Activated CD8-positive, alpha-beta T cell treated with anti-CD3 and anti-CD28 coated beads, Interleukin-2, amount 10 ng/mL, durations not matched to agents 7 days and 5 days (primary cell): ENCODE results near the gene MLNR. TPM values are rescaled to one million over a fixed set of nuclear protein-coding genes. Genes with fewer than 3 reads are reported as not detected.

Experiments
- ATAC-seq: fragments of 150-1000 bp; cut with Tn5 transposase; one replicate; pipeline ENCODE4 v1.10.0; 2021; ENCODE audit warnings: moderate library complexity
- CTCF ChIA-PET: fragments of 350-600 bp; sonication (Branson Sonifier 250); formaldehyde crosslinking; loops from one replicate; lab custom pipeline; 2021; ENCODE audit warnings: antibody characterized with exemption; lab: Charles Lee
- POLR2A ChIA-PET: fragments of 350-600 bp; sonication (Branson Sonifier 250); formaldehyde crosslinking; loops from one replicate; lab custom pipeline; 2021; ENCODE audit warnings: antibody characterized with exemption; lab: Charles Lee
- DNase-seq: peaks from one replicate; pipeline ENCODE4 v3.0.0-alpha.2; 2020
- H3K27ac Mint-ChIP-seq: one replicate; pipeline ENCODE4 v1.8.0; 2021; ENCODE audit warnings: mild to moderate bottlenecking, mixed read lengths
- H3K27me3 Mint-ChIP-seq: one replicate; pipeline ENCODE4 v1.8.0; 2021; ENCODE audit warnings: low read depth, mixed read lengths
- H3K36me3 Mint-ChIP-seq: one replicate; pipeline ENCODE4 v1.8.0; 2021; ENCODE audit warnings: low read depth, mixed read lengths
- H3K4me1 Mint-ChIP-seq: one replicate; pipeline ENCODE4 v1.8.0; 2021; ENCODE audit warnings: low read depth, mixed read lengths
- H3K4me3 Mint-ChIP-seq: one replicate; pipeline ENCODE4 v1.8.0; 2021; ENCODE audit warnings: mild to moderate bottlenecking, mixed read lengths
- H3K9me3 Mint-ChIP-seq: one replicate; pipeline ENCODE4 v1.8.0; 2022; ENCODE audit warnings: mixed read lengths; ENCODE audit not compliant: insufficient read depth
- total RNA-seq, 2 experiments: library from RNA; stranded (reverse); gene quantifications; one replicate each; pipeline ENCODE4 v1.2.3, GENCODE V29; 2021

The MLNR gene
- total RNA-seq = not detected

DNA sequence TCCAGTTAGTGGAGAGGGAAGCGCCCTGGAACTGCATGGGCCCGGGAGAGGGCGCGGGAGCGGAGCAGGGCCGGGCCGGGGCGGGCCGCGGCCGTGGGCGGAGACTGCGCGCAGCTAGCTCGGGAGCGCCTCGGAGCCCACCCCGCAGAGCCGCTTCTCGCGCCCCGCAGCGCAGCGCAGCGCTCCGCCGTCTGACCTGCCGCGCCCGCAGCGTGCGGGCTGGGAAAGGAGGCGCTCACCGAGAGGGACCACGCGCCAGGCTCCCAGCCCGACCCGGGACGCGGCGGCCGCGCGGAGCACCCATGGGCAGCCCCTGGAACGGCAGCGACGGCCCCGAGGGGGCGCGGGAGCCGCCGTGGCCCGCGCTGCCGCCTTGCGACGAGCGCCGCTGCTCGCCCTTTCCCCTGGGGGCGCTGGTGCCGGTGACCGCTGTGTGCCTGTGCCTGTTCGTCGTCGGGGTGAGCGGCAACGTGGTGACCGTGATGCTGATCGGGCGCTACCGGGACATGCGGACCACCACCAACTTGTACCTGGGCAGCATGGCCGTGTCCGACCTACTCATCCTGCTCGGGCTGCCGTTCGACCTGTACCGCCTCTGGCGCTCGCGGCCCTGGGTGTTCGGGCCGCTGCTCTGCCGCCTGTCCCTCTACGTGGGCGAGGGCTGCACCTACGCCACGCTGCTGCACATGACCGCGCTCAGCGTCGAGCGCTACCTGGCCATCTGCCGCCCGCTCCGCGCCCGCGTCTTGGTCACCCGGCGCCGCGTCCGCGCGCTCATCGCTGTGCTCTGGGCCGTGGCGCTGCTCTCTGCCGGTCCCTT, at the start of gene MLNR:
Gene MLNR (plus strand): TSS at position 303 of the 820 bp plus-strand sequence. CDS start 0 bp downstream, at position 303.
- no peak within 1 kb of the TSS for H3K27ac Mint-ChIP-seq
- peaks cover 65% of the 10 kb centered on the region for H3K27me3 Mint-ChIP-seq
- ChIA-PET POLR2A (no interaction called here), CTCF (interaction anchor here (0.9 to 2.1 kb wide), 2 partner anchors 10 to 28 kb away, joined by 3 to 8 read pairs; partner anchors contain the start of gene CDADC1)
- ATAC-seq (peak; percentile 82), DNase-seq (peak; percentile 51)
- peaks cover 3% of the 10 kb centered on the region for H3K36me3 Mint-ChIP-seq
- H3K4me3 Mint-ChIP-seq = peak within 1 kb of the TSS; percentile 50
- peaks cover under 1% of the 10 kb centered on the region for H3K9me3 Mint-ChIP-seq
- H3K4me1 Mint-ChIP-seq = peaks cover 14% of the 10 kb centered on the region

DNA sequence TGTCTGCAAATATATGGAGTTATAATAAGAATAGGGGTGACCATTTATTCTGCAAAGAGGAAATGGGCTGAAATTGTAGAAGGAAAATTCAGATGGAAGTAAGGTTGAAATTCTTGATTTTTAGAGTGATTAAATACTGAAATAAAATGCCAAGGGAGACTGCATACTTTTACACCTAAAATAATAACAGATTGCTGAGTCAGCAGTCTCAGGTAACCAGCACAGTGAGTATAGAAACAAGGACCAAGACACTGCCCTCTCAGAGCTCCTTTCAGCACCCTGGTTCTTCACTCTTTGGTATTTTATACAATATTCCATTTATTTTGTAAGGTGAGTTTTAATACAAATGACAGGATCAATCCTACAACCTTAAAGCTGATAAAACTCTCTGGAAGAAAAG, 48.8 kb upstream of the MLNR start:
- no peaks in the 10 kb centered on the region for H3K27me3 Mint-ChIP-seq
- H3K4me3 Mint-ChIP-seq = no peak overlapping the region
- ATAC-seq (no peak), DNase-seq (no peak)
- POLR2A ChIA-PET = interaction anchor here (1.1 kb wide), 1 partner anchor 9 kb away, joined by 5 read pairs; no protein-coding TSS in a partner anchor
- peaks cover 1% of the 10 kb centered on the region for H3K4me1 Mint-ChIP-seq
- H3K27ac Mint-ChIP-seq = no peak overlapping the region
- no peaks in the 10 kb centered on the region for H3K9me3 Mint-ChIP-seq
- CTCF ChIA-PET = no interaction called here
- H3K36me3 Mint-ChIP-seq = peaks cover 43% of the 10 kb centered on the region

- peaks cover 49% of the 10 kb centered on the region for H3K36me3 Mint-ChIP-seq
- H3K9me3 Mint-ChIP-seq = no peaks in the 10 kb centered on the region
- ChIA-PET CTCF (no interaction called here), POLR2A (no interaction called here)
- ATAC-seq (no peak), DNase-seq (no peak)
- H3K27me3 Mint-ChIP-seq = no peaks in the 10 kb centered on the region
- H3K4me3 Mint-ChIP-seq = no peak overlapping the region
- peaks cover 17% of the 10 kb centered on the region for H3K4me1 Mint-ChIP-seq
- H3K27ac Mint-ChIP-seq = no peak overlapping the region
These were observed 36.3 kb upstream of the MLNR start for GRCh38 chr13:49183672-49184325.

DNA sequence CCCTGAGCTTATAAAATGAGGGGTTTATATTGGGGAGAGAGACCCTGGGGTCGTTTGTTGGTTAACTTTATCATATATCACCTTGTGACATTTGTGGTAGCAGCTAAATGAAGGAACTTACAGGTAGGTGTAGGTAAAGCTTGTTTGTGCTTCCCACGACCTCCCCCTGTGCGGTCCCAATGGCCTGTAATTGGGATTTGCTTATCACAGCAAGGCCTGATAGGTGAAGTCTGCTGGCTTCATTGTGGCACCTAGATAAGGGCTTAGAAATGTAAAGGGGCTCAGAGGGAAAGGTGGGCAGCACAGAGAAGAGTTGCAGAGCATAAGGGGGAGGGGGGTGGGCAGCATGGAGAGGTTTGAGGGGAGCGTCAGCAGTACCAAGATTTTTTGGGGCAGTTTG, 35.5 kb upstream of the MLNR start:
- no peak overlapping the region for H3K27ac Mint-ChIP-seq
- CTCF ChIA-PET = no interaction called here

GRCh38 chr13:49185264-49185663, 34.9 kb upstream of the MLNR start:
- no peak for DNase-seq
- H3K36me3 Mint-ChIP-seq = peaks cover 46% of the 10 kb centered on the region
- no peaks in the 10 kb centered on the region for H3K27me3 Mint-ChIP-seq
- ChIA-PET POLR2A (no interaction called here), CTCF (interaction anchor here (1.2 kb wide), 1 partner anchor 30 kb away, joined by 3 read pairs; no protein-coding TSS in a partner anchor)
- no peak for ATAC-seq
- peaks cover 17% of the 10 kb centered on the region for H3K4me1 Mint-ChIP-seq
- H3K9me3 Mint-ChIP-seq = no peaks in the 10 kb centered on the region
- H3K27ac Mint-ChIP-seq = no peak overlapping the region
- H3K4me3 Mint-ChIP-seq = no peak overlapping the region

More for the DNA sequence above, 35.5 kb upstream of the MLNR start:
- Mint-ChIP-seq H3K36me3 (peaks cover 50% of the 10 kb centered on the region), H3K27me3 (no peaks in the 10 kb centered on the region), H3K4me1 (peaks cover 17% of the 10 kb centered on the region), H3K4me3 (no peak overlapping the region), H3K9me3 (no peaks in the 10 kb centered on the region)
- POLR2A ChIA-PET = no interaction called here
- ATAC-seq = no peak
- no peak for DNase-seq

DNA sequence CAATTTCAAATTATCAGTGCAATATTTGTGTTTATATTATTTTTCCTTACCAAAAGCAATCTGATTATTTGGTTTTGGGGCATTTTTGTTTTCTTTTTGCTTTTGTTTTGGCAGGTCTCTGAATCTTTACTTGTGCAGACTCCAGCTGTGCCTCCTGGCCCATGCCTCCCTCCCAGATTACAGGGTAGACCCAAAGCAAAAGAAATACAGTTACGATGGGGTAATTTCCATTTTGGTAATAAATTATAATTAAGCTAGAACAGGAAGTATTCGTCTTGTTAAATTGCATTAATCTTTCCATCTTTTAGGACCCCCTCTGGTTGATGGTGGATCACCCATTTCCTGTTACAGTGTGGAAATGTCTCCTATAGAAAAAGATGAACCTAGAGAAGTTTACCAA, 29.2 kb upstream of the MLNR start:
- Mint-ChIP-seq H3K4me3 (no peak overlapping the region), H3K36me3 (peaks cover 47% of the 10 kb centered on the region), H3K27ac (no peak overlapping the region), H3K4me1 (peaks cover 13% of the 10 kb centered on the region), H3K27me3 (no peaks in the 10 kb centered on the region), H3K9me3 (no peaks in the 10 kb centered on the region)
- POLR2A ChIA-PET = no interaction called here
- no peak for DNase-seq
- CTCF ChIA-PET = interaction anchor here (1.0 kb wide), 1 partner anchor 90 kb away, joined by 3 read pairs; no protein-coding TSS in a partner anchor
- ATAC-seq = no peak

DNA sequence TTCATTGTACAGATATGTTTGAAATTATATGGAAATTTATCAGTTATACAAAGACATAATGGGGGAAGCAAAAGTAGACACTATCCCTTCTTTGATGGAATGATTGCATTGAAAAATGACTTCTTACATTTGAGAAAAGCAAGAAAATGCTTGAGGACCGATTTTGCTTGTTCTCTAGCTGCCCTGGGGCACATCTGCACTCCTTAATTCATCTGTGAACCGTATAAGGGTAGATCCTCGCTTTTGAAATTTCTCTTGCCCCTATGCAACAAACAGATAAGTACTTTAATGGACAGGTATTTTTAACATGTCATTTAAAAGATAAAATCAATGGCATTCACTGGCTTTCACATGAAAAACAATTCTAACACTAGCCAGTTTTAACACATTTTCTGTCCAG, 13.5 kb upstream of the MLNR start:
- ATAC-seq = no peak
- CTCF ChIA-PET = no interaction called here

GRCh38 chr13:49208619-49209018, 11.5 kb upstream of the MLNR start:
- no peak for DNase-seq
- no peak overlapping the region for H3K27ac Mint-ChIP-seq
- ChIA-PET POLR2A (no interaction called here), CTCF (no interaction called here)
- no peaks in the 10 kb centered on the region for H3K27me3 Mint-ChIP-seq
- ATAC-seq = no peak
- H3K36me3 Mint-ChIP-seq = peaks cover 49% of the 10 kb centered on the region
- no peaks in the 10 kb centered on the region for H3K4me1 Mint-ChIP-seq
- no peak overlapping the region for H3K4me3 Mint-ChIP-seq
- no peaks in the 10 kb centered on the region for H3K9me3 Mint-ChIP-seq

More for the DNA sequence above, 13.5 kb upstream of the MLNR start:
- Mint-ChIP-seq H3K27me3 (no peaks in the 10 kb centered on the region), H3K27ac (no peak overlapping the region), H3K4me3 (no peak overlapping the region), H3K9me3 (no peaks in the 10 kb centered on the region), H3K4me1 (no peaks in the 10 kb centered on the region), H3K36me3 (peaks cover 47% of the 10 kb centered on the region)
- POLR2A ChIA-PET = no interaction called here
- DNase-seq = no peak

DNA sequence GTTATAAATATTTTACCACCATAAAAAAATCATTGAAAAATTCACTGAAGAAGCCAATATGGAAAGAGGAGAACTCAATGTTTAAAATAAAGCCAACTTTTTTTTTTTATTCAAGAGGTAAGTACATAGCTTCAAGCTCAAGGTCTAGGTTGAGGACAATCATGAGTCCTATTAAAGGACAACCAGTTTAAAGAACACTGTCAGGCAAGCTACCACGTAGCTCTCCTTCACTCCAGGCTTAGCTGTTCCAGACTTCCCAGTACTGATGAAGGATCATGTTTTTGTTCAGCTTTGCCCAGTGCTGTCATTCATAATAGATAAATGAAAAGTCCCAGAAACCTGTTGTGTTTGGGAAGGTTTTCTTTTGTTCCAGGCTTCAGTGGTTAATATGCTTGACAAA, 10.0 kb upstream of the MLNR start:
- CTCF ChIA-PET = interaction anchor here (0.8 kb wide), 1 partner anchor 9 kb away, joined by 3 read pairs; no protein-coding TSS in a partner anchor
- DNase-seq = no peak
- no peak for ATAC-seq
- Mint-ChIP-seq H3K36me3 (peaks cover 41% of the 10 kb centered on the region), H3K4me1 (peaks cover 9% of the 10 kb centered on the region), H3K9me3 (peaks cover 4% of the 10 kb centered on the region), H3K27me3 (no peaks in the 10 kb centered on the region), H3K4me3 (no peak overlapping the region), H3K27ac (no peak overlapping the region)
- POLR2A ChIA-PET = no interaction called here

DNA sequence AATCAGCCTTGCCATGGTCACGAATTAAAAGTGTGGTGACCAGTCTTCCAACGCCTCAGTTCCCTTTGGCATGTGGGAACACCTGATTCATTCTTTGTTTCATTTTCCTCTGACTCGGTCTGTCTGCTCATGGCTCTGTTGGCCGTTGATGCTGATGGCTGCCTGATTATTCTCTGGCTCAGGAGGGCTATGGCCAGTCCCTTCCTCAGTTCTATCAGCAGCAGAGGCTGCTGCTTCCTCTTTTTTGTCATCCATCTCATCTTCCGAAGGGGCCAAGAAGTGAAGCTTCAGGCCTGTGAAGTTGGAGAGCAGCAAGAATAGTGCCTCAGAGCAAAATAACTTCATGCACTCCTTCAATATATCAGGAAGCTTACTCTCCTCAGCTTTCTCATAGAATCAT, 9.5 kb upstream of the MLNR start:
- no peak for ATAC-seq
- no peak overlapping the region for H3K27ac Mint-ChIP-seq
- H3K36me3 Mint-ChIP-seq = peaks cover 39% of the 10 kb centered on the region
- POLR2A ChIA-PET = no interaction called here
- H3K9me3 Mint-ChIP-seq = peaks cover 6% of the 10 kb centered on the region
- CTCF ChIA-PET = interaction anchor here (0.8 kb wide), 1 partner anchor 9 kb away, joined by 3 read pairs; no protein-coding TSS in a partner anchor
- no peak overlapping the region for H3K4me3 Mint-ChIP-seq
- H3K27me3 Mint-ChIP-seq = no peaks in the 10 kb centered on the region
- DNase-seq = no peak
- H3K4me1 Mint-ChIP-seq = peaks cover 12% of the 10 kb centered on the region

DNA sequence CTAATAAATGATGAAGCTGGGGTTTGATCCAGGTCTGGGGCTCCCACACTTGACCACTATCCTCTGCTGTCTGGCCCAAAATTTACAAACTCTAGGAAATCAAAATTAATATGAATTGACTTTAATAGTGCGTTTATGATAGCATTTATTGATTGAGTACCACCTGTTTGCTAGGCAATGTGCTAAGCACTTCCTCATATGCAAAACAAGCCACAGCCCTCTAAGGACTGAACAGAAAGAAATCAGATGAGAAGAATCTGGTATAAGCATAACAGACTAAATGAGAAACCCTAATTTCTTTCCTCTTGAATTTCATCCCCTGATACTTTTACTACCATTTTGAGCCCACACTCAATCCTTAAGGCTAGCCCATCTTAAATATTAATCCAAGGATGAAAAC, 6.6 kb upstream of the MLNR start:
- ATAC-seq (no peak), DNase-seq (no peak)
- POLR2A ChIA-PET = no interaction called here
- peaks cover 6% of the 10 kb centered on the region for H3K9me3 Mint-ChIP-seq
- no peak overlapping the region for H3K4me3 Mint-ChIP-seq
- CTCF ChIA-PET = interaction anchor here (4.3 kb wide), 1 partner anchor 67 kb away, joined by 15 read pairs; no protein-coding TSS in a partner anchor
- no peak overlapping the region for H3K27ac Mint-ChIP-seq
- peaks cover 19% of the 10 kb centered on the region for H3K36me3 Mint-ChIP-seq
- H3K4me1 Mint-ChIP-seq = peaks cover 20% of the 10 kb centered on the region
- peaks cover 11% of the 10 kb centered on the region for H3K27me3 Mint-ChIP-seq
